ENCODE measurements around the gene RNF20.
A peak's percentile ranks its signal among the peaks of the same experiment; 100 is the strongest.
"Not testable (repeated sequence)": the region's sequence is repeated elsewhere in the genome, so short reads cannot be mapped to it uniquely, and the experiment has no call there.

RNF20 gene

GRCh38 chr9:101533334-101534204 lies at the start of gene RNF20:
Gene RNF20 (plus strand): TSS chr9:101533853. CDS start chr9:101535424, 1,571 bp downstream.
- DNase-seq, result peak; percentile 87 to 100 (median 98)

- DNase-seq, result no peak
These were observed 49.6 kb upstream of the RNF20 start for GRCh38 chr9:101484046-101484445.

GRCh38 chr9:101485924-101486692 lies 47.5 kb upstream of the RNF20 start:
- DNase-seq, result peak in 34 of 58 donors; percentile 10 to 65 (median 44)

- DNase-seq, result peak in 57 of 58 donors; percentile 21 to 88 (median 72)
These were observed 46.8 kb upstream of the RNF20 start for GRCh38 chr9:101486693-101487442.

- no peak for DNase-seq
These were observed 46.2 kb upstream of the RNF20 start for GRCh38 chr9:101487443-101487840.

- no peak for DNase-seq
These were observed 37.8 kb upstream of the RNF20 start for GRCh38 chr9:101495810-101496209.

GRCh38 chr9:101498323-101498722 lies 35.3 kb upstream of the RNF20 start:
- no peak for DNase-seq

- DNase-seq, result no peak
These were observed 29.5 kb upstream of the RNF20 start for GRCh38 chr9:101504188-101504587.

- DNase-seq, result no peak
These were observed 25.4 kb upstream of the RNF20 start for GRCh38 chr9:101508211-101508610.

GRCh38 chr9:101509572-101509971 lies 24.1 kb upstream of the RNF20 start:
- DNase-seq, result no peak

- DNase-seq, result no peak
These were observed 23.2 kb upstream of the RNF20 start for GRCh38 chr9:101510459-101510858.

- no peak for DNase-seq
These were observed 22.6 kb upstream of the RNF20 start for GRCh38 chr9:101511009-101511408.

- no peak for DNase-seq
These were observed 21.5 kb upstream of the RNF20 start for GRCh38 chr9:101512116-101512515.

GRCh38 chr9:101513351-101513750 lies 20.3 kb upstream of the RNF20 start:
- no peak for DNase-seq

- no peak for DNase-seq
These were observed 19.6 kb upstream of the RNF20 start for GRCh38 chr9:101514071-101514470.

GRCh38 chr9:101516655-101517054 lies 17.0 kb upstream of the RNF20 start:
- DNase-seq, result no peak

- DNase-seq, result not testable (repeated sequence)
These were observed 15.2 kb upstream of the RNF20 start for GRCh38 chr9:101518489-101518888.

- DNase-seq, result no peak
These were observed 9.3 kb upstream of the RNF20 start for GRCh38 chr9:101524371-101524770.

- no peak for DNase-seq
These were observed 6.6 kb upstream of the RNF20 start for GRCh38 chr9:101527066-101527465.

- DNase-seq, result no peak
These were observed 5.6 kb upstream of the RNF20 start for GRCh38 chr9:101528015-101528414.

GRCh38 chr9:101530076-101530711 lies 3.5 kb upstream of the RNF20 start:
- DNase-seq, result peak in 53 of 58 donors; percentile 3 to 83 (median 40)
